ENCODE measurements around the gene KCTD6. TPM values are rescaled to one million over a fixed set of nuclear protein-coding genes. Genes with fewer than 3 reads are reported as not detected.

The KCTD6 gene
- total RNA-seq, 6 experiments from 2014 or later: 6.4 to 9.6 (median 7.4) TPM

DNA sequence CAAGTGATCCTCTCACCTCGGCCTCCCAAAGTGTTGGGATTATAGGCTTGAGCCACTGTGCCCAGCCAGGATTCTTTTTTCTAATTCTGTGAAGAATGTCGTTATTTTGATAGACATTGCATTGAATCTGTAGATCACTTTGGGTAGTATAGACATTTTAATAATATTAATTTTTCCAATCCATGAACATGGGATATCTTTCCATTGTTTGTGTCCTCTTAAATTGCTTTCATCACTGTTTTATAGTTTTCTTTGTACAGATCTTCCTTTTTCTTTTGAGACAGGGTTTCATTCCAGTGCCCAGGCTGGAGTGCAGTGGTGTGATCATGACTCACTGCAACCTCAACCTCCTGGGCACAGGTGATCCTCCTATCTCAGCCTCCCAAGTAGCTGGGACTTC, 11.6 kb upstream of the KCTD6 start:
- DNase-seq: no peak

DNA sequence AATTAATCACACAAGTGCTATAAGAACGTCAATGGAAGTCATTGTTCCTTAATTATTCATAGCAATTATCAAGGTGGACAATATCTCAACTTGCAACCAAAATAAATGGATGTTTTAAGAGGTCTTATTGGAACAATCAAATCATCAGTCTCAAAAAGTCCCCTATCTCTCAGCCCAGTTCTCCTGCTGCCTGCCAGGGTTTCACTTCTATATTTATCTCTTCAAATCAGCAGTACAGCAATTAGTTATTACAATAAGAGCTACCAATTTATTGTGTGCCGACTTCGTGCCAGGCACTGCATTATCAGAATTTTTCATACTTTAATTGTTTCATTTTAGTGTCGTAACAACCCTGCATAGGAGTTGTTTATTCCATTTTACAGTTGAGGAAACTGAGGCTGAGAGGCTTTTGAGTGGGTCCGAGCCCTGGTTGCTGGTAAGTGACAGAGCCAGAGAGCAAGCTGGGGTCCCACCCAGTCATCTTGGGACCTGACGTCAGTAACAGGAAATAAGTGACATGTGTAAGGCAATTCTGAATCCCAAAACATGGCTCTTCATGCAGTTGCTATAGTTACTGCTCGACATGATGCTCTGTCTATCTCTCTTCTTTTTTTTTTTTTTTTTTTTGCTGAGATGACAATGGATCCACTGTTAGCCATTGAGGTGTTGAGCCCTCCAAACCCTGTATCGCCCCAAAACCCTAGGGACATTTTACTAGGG, 8.8 kb upstream of the KCTD6 start:
- no peak for TF ChIP-seq CTCF (IDR thresholded peaks at IDR 0.05)
- peaks cover 7% of the 10 kb centered on the region; the same call in 1 of the 2 replicates for H3K36me3 Mint-ChIP-seq (ENCODE audit: low read depth)
- peaks cover 16% of the 10 kb centered on the region for H3K27me3 Mint-ChIP-seq (ENCODE audit: insufficient read depth)
- no peak for DNase-seq
- H3K9me3 Mint-ChIP-seq: peaks cover 14% of the 10 kb centered on the region; the same call in 1 of the 2 replicates
- peaks cover 23% of the 10 kb centered on the region for H3K4me1 Mint-ChIP-seq (ENCODE audit: low read depth)
- no peak overlapping the region for H3K4me3 Mint-ChIP-seq
- H3K27ac Mint-ChIP-seq: no peak overlapping the region

More for the DNA sequence above, 11.6 kb upstream of the KCTD6 start:
- no peak for TF ChIP-seq CTCF (IDR thresholded peaks at IDR 0.05)
- H3K27ac Mint-ChIP-seq: no peak overlapping the region
- peaks cover 22% of the 10 kb centered on the region for H3K27me3 Mint-ChIP-seq (ENCODE audit: insufficient read depth)
- no peak overlapping the region for H3K4me3 Mint-ChIP-seq
- peaks cover 7% of the 10 kb centered on the region; the same call in 1 of the 2 replicates for H3K36me3 Mint-ChIP-seq (ENCODE audit: low read depth)
- peaks cover 14% of the 10 kb centered on the region; the same call in 1 of the 2 replicates for H3K9me3 Mint-ChIP-seq
- H3K4me1 Mint-ChIP-seq (ENCODE audit: low read depth): no peaks in the 10 kb centered on the region

- Mint-ChIP-seq H3K27ac (no peak overlapping the region), H3K27me3 (ENCODE audit: insufficient read depth) (peaks cover 10% of the 10 kb centered on the region; the same call in 1 of the 2 replicates), H3K4me1 (ENCODE audit: low read depth) (peaks cover 23% of the 10 kb centered on the region), H3K9me3 (peaks cover 14% of the 10 kb centered on the region; the same call in 1 of the 2 replicates), H3K4me3 (no peak overlapping the region), H3K36me3 (ENCODE audit: low read depth) (peaks cover 7% of the 10 kb centered on the region; the same call in 1 of the 2 replicates)
- DNase-seq: no peak
- TF ChIP-seq CTCF (IDR thresholded peaks at IDR 0.05): no peak
Measured at GRCh38 chr3:58484045-58484721, 7.7 kb upstream of the KCTD6 start.

GRCh38 chr3:58484722-58485069, 7.2 kb upstream of the KCTD6 start:
- peaks cover 24% of the 10 kb centered on the region for H3K4me1 Mint-ChIP-seq (ENCODE audit: low read depth)
- peaks cover 10% of the 10 kb centered on the region; the same call in 1 of the 2 replicates for H3K27me3 Mint-ChIP-seq (ENCODE audit: insufficient read depth)
- no peak for DNase-seq
- TF ChIP-seq CTCF (IDR thresholded peaks at IDR 0.05): no peak
- no peak overlapping the region for H3K27ac Mint-ChIP-seq
- peaks cover 11% of the 10 kb centered on the region; the same call in 1 of the 2 replicates for H3K9me3 Mint-ChIP-seq
- no peak overlapping the region for H3K4me3 Mint-ChIP-seq
- H3K36me3 Mint-ChIP-seq (ENCODE audit: low read depth): peaks cover 4% of the 10 kb centered on the region; the same call in 1 of the 2 replicates

GRCh38 chr3:58485801-58486435, 6.0 kb upstream of the KCTD6 start:
- DNase-seq: no peak
- H3K36me3 Mint-ChIP-seq (ENCODE audit: low read depth): no peaks in the 10 kb centered on the region
- peaks cover under 1% of the 10 kb centered on the region; the same call in 1 of the 2 replicates for H3K9me3 Mint-ChIP-seq
- H3K4me3 Mint-ChIP-seq: no peak overlapping the region
- TF ChIP-seq CTCF (IDR thresholded peaks at IDR 0.05): no peak
- H3K4me1 Mint-ChIP-seq (ENCODE audit: low read depth): peaks cover 31% of the 10 kb centered on the region
- no peak overlapping the region; the same call in 1 of the 2 replicates for H3K27ac Mint-ChIP-seq
- H3K27me3 Mint-ChIP-seq (ENCODE audit: insufficient read depth): peaks cover 5% of the 10 kb centered on the region; the same call in 1 of the 2 replicates

All from HFFc6 (cell line).